IMR-90 (cell line): ENCODE data around the gene CMSS1. TPM values are rescaled to one million over a fixed set of nuclear protein-coding genes. Genes with fewer than 3 reads are reported as not detected.

Experiments used
- ATAC-seq: fragments of 200-7000 bp; cut with Tn5 transposase; 2 replicates; pipeline ENCODE4 v1.9.1; 2020; ENCODE audit warnings: low read depth, mild to moderate bottlenecking, moderate library complexity
- BruUV-seq: library from RNA; stranded (reverse); fragments of 400-500 nt; replicated peaks from 2 replicates; lab custom pipeline; 2021; lab: Mats Ljungman, UMichigan
- CTCF ChIA-PET: fragments of 300-600 bp; formaldehyde crosslinking; extraction: SDS; loops from one replicate; lab custom pipeline; 2021; ENCODE audit warnings: antibody characterized with exemption; lab: Yijun Ruan, JAX
- POLR2A ChIA-PET: fragments of 300-600 bp; sonication (Branson Sonifier 250); formaldehyde crosslinking; loops from one replicate; lab custom pipeline; 2022; ENCODE audit warnings: antibody characterized with exemption; ENCODE audit not compliant: unreplicated experiment; lab: Charles Lee
- DNase-seq: peaks from one replicate; pipeline ENCODE4 v3.0.0; 2013
- H2AFZ ChIP-seq: replicated peaks from 2 replicates; pipeline ENCODE3; 2013; ENCODE audit warnings: low read length, mild to moderate bottlenecking; ENCODE audit not compliant: poor library complexity
- H2AK5ac ChIP-seq: 2 replicates; pipeline ENCODE4 v1.6.1; 2013; ENCODE audit warnings: low read depth, low read length, inconsistent platforms
- H2AK9ac ChIP-seq: replicated peaks from 2 replicates; pipeline ENCODE3; 2013; ENCODE audit warnings: mild to moderate bottlenecking, low read depth, low read length, moderate library complexity; ENCODE audit not compliant: poor library complexity
- H2BK120ac ChIP-seq: 2 replicates; pipeline ENCODE4 v1.6.1; 2013; ENCODE audit warnings: low read depth, low read length, inconsistent platforms
- H2BK15ac ChIP-seq: 3 replicates; pipeline ENCODE4 v1.6.1; 2013; ENCODE audit warnings: low read depth, low read length, inconsistent platforms
- H2BK20ac ChIP-seq: 2 replicates; pipeline ENCODE4 v1.6.1; 2013; ENCODE audit warnings: low read depth, mild to moderate bottlenecking, inconsistent platforms, low read length, moderate library complexity
- H2BK5ac ChIP-seq: 2 replicates; pipeline ENCODE4 v1.6.1; 2013; ENCODE audit warnings: mild to moderate bottlenecking, low read depth, low read length, inconsistent platforms; ENCODE audit not compliant: poor library complexity, severe bottlenecking
- H3K14ac ChIP-seq: replicated peaks from 2 replicates; pipeline ENCODE4 v1.6.1; 2013; ENCODE audit warnings: low read depth, low read length, inconsistent platforms
- H3K18ac ChIP-seq: 2 replicates; pipeline ENCODE4 v1.6.1; 2013; ENCODE audit warnings: low read depth, low read length, control low read depth
- H3K23ac ChIP-seq: 2 replicates; pipeline ENCODE4 v1.6.1; 2013; ENCODE audit warnings: low read depth, low read length, inconsistent platforms
- H3K27ac ChIP-seq: 2 replicates; pipeline ENCODE4 v1.5.1; 2013; ENCODE audit warnings: mild to moderate bottlenecking, control low read depth, low read length; ENCODE audit not compliant: insufficient read depth
- H3K27me3 ChIP-seq: 2 replicates; pipeline ENCODE4 v1.6.1; 2013; ENCODE audit warnings: low read length; ENCODE audit not compliant: control insufficient read depth, insufficient read depth
- H3K36me3 ChIP-seq: 2 replicates; pipeline ENCODE4 v1.6.1; 2013; ENCODE audit warnings: low read length, mixed read lengths; ENCODE audit not compliant: control insufficient read depth, insufficient read depth
- H3K4ac ChIP-seq: 2 replicates; pipeline ENCODE4 v1.6.1; 2013; ENCODE audit warnings: low read depth, low read length, inconsistent platforms
- H3K4me1 ChIP-seq: 2 replicates; pipeline ENCODE4 v1.6.1; 2013; ENCODE audit warnings: low read length, mixed read lengths; ENCODE audit not compliant: control insufficient read depth, insufficient read depth
- H3K4me2 ChIP-seq: 2 replicates; pipeline ENCODE4 v1.6.1; 2013; ENCODE audit warnings: low read depth, mild to moderate bottlenecking, control low read depth, low read length, moderate library complexity
- H3K4me3 ChIP-seq: 2 replicates; pipeline ENCODE4 v1.5.1; 2013; ENCODE audit warnings: low read depth, mild to moderate bottlenecking, control low read depth, low read length, moderate library complexity; ENCODE audit not compliant: insufficient read depth
- H3K56ac ChIP-seq: 2 replicates; pipeline ENCODE4 v1.6.1; 2013; ENCODE audit warnings: low read length, inconsistent platforms; ENCODE audit not compliant: insufficient read depth; ENCODE audit errors: extremely low read depth
- H3K79me1 ChIP-seq, 2 experiments: 2 replicates each; pipeline ENCODE4 v1.6.1; 2013; ENCODE audit warnings: low read length in 2 of 2, inconsistent platforms in 1 of 2, low read depth in 1 of 2
- H3K9ac ChIP-seq: 2 replicates; pipeline ENCODE4 v1.6.1; 2013; ENCODE audit warnings: low read depth, low read length, control low read depth
- H3K9me1 ChIP-seq: 2 replicates; pipeline ENCODE4 v1.6.1; 2013; ENCODE audit warnings: low read length, inconsistent platforms; ENCODE audit not compliant: insufficient read depth
- H3K9me3 ChIP-seq: 2 replicates; pipeline ENCODE4 v1.6.1; 2013; ENCODE audit warnings: low read length; ENCODE audit not compliant: control insufficient read depth, insufficient read depth
- H4K20me1 ChIP-seq: 2 replicates; pipeline ENCODE4 v1.6.1; 2013; ENCODE audit warnings: low read length, inconsistent platforms; ENCODE audit not compliant: insufficient read depth
- H4K5ac ChIP-seq: 2 replicates; pipeline ENCODE4 v1.6.1; 2013; ENCODE audit warnings: mild to moderate bottlenecking, low read depth, low read length, control low read depth
- H4K8ac ChIP-seq, 2 experiments: 2 replicates each; pipeline ENCODE4 v1.6.1; 2013; ENCODE audit warnings: low read depth in 2 of 2, low read length in 2 of 2, control low read depth in 1 of 2, inconsistent platforms in 1 of 2
- H4K91ac ChIP-seq: 2 replicates; pipeline ENCODE4 v1.6.1; 2013; ENCODE audit warnings: low read depth, low read length, inconsistent platforms; ENCODE audit not compliant: insufficient read depth
- BHLHE40 ChIP-seq: fragments of 150-350 bp; IDR thresholded peaks from 2 replicates; pipeline ENCODE4 v1.6.1; 2016; ENCODE audit warnings: mild to moderate bottlenecking, low read depth, low read length
- MXI1 ChIP-seq: IDR thresholded peaks from 2 replicates; pipeline ENCODE4 v1.6.1; 2012; ENCODE audit warnings: low read depth, mild to moderate bottlenecking, low read length, moderate library complexity, borderline replicate concordance
- NFE2L2 ChIP-seq: fragments of 150-350 bp; IDR thresholded peaks from 2 replicates; pipeline ENCODE4 v1.6.1; 2016; ENCODE audit warnings: low read depth, mild to moderate bottlenecking, low read length
- POLR2A ChIP-seq: IDR thresholded peaks from 2 replicates; pipeline ENCODE4 v1.6.1; 2012; ENCODE audit warnings: mild to moderate bottlenecking, low read depth, low read length
- WGBS, 2 experiments: methylation state at CpG; one replicate each; pipeline versions ENCODE4 v1.1.5 to v1.1.7; 2013; ENCODE audit warnings: missing lambda C conversion rate in 2 of 2; ENCODE audit not compliant: insufficient read length in 1 of 2; ENCODE audit errors: extremely low coverage in 2 of 2; 5-methylcytosine and 5-hydroxymethylcytosine counted together
- dilution Hi-C: fragments of 300-500 bp; cut with HindIII; formaldehyde crosslinking; loops from one replicate; pipeline ENCODE4 v1.14.3; 2018; ENCODE audit warnings: low sequenced_read_pairs; ENCODE audit not compliant: unreplicated experiment
- in situ Hi-C: fragments of 300-500 bp; cut with MboI; formaldehyde crosslinking; loops from 3 replicates; pipeline ENCODE4 v1.14.3; 2019; ENCODE audit warnings: low sequenced_read_pairs, inconsistent platforms, mixed read lengths
- intact Hi-C: fragments of 100-400 bp; cut with micrococcal nuclease; formaldehyde crosslinking; loops from 2 replicates; pipeline ENCODE4 v1.10.0; 2022
- polyA plus RNA-seq, 3 experiments: library from polyadenylated mRNA; depleted of rRNA; stranded (reverse); fragments of >200 nt; gene quantifications; 2 replicates each; pipeline ENCODE4 v1.2.3, GENCODE V29; 2012; ENCODE audit warnings: low replicate concordance in 1 of 3
- total RNA-seq: library from RNA; depleted of rRNA; stranded (reverse); fragments of >200 nt; gene quantifications from 2 replicates; pipeline ENCODE4 v1.2.3, GENCODE V29; 2012

Gene CMSS1
- total and polyA plus RNA-seq, 2 of the 4 experiments (the other 2 are of a cell fraction): 12.5 to 13.6 TPM

DNA sequence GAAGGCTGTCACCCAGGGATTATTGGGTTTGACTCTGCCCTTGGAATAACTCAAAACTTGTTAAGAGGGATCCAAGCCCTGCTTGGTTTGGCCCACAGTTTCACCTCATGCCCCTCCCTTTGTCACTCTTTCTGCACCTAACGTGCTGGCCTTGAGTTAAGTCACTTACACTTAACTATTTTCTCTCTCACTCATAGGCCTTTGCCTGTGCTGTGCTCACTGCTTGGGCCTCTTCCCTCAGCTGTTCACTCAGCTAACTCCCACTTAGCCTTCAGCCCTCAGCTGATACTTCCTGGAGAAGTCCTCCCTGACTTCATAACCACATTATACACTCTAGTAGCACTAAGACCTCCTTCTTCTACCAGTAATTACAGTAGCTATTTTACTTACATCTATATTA is 133.3 kb downstream of the CMSS1 start:
- H2BK5ac ChIP-seq: peak overlapping the region; percentile 97
- peaks cover 7 to 28% of the 10 kb centered on the region in 2 experiments; a peak in 3 of 4 replicates for H3K79me1 ChIP-seq
- POLR2A ChIA-PET: no interaction called here
- H2AK5ac ChIP-seq: peak overlapping the region; percentile 96
- H3K27ac ChIP-seq: peak overlapping the region; percentile 12
- no peak overlapping the region for H3K9ac ChIP-seq
- H3K18ac ChIP-seq: peak overlapping the region; percentile 88
- intact Hi-C loops: loop anchor here (5.0 kb wide), 2 partner anchors 49 to 91 kb away; no protein-coding TSS in a partner anchor
- H4K5ac ChIP-seq: peak overlapping the region; percentile 50
- H3K23ac ChIP-seq: peak overlapping the region; percentile 77; the same call in 1 of the 2 replicates
- DNase-seq: no peak
- H2BK20ac ChIP-seq: peak overlapping the region; percentile 96
- H2BK15ac ChIP-seq: peak overlapping the region; percentile 95; the same call in 2 of the 3 replicates
- peak overlapping the region; percentile 87 for H4K91ac ChIP-seq
- no peak for ATAC-seq
- H3K4me1 ChIP-seq: peaks cover 12% of the 10 kb centered on the region
- no peak overlapping the region for H3K4me3 ChIP-seq
- dilution Hi-C loops: no loop called here
- no peak overlapping the region for H2AK9ac ChIP-seq
- H2AFZ ChIP-seq: no peak overlapping the region
- peak overlapping the region; percentile 92 for H3K4ac ChIP-seq
- no peak for TF ChIP-seq MXI1
- TF ChIP-seq POLR2A: no peak
- no peak for TF ChIP-seq NFE2L2
- no peak for TF ChIP-seq BHLHE40
- in situ Hi-C loops: loop anchor here (25.0 kb wide), 1 partner anchor 111 kb away; no protein-coding TSS in a partner anchor
- H2BK120ac ChIP-seq: peak overlapping the region; percentile 66
- H3K9me1 ChIP-seq: peaks cover 18% of the 10 kb centered on the region
- no peaks in the 10 kb centered on the region for H3K9me3 ChIP-seq
- no peaks in the 10 kb centered on the region for H3K36me3 ChIP-seq
- H3K56ac ChIP-seq: 0 out of 2 replicates have a peak overlapping the region, but pooled peaks have one; percentile 37
- BruUV-seq: no TSS peak
- WGBS, 2 experiments: 100% methylated on average over 1 of the region's 1 CpG; no CpG with 5 or more reads in 1 of the 2 experiments
- peak overlapping the region; percentile 89 for H3K14ac ChIP-seq
- H3K4me2 ChIP-seq: no peak overlapping the region
- CTCF ChIA-PET: interaction anchor here (0.6 to 0.9 kb wide), 2 partner anchors 78 kb away, joined by 3 to 5 read pairs; no protein-coding TSS in a partner anchor
- H3K27me3 ChIP-seq: no peaks in the 10 kb centered on the region
- peak overlapping the region; percentile 10 to 85; a peak in 3 of 4 replicates for H4K8ac ChIP-seq
- no peaks in the 10 kb centered on the region for H4K20me1 ChIP-seq
